ENCODE results near the gene MYH7B. TPM values are rescaled to one million over a fixed set of nuclear protein-coding genes. Genes with fewer than 3 reads are reported as not detected.

Gene MYH7B
- total RNA-seq, 1 experiment from 2014 or later, result 0.07 TPM

DNA sequence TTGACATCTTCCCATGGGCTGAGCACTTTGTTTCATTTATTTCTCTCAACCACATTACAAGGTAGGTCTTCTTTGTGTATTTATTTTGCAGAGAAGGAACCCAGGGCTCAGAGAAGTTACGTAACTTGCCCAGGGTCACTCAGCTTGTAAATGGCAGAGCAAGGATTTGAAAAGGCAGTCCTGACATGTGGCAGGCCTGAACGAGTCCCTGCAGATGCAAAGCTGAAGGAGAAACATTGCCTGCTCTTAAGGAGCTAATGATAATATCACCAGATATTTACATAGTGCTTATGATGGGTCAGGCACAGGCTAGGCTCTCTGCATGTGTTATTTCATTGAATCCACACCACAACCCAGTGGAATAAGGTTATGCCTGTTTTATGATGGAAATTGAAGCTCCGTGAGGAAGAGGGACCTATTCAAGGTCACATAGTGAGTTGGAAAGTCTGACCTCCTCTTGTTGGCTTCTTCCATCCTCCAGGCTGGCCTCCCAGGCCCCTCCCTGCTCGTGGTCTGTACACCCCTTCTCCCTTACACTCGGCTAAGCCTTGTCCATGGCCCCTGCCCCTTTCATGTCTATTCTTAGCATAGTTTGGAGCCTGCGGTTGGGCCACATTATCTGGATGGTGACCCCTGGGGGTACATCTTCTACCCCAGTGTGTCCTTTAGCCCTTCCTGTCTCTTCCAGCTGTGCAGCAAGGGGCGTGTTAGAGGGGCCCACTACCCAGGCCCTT, 12.5 kb downstream of the MYH7B start:
- CTCF ChIA-PET, result interaction anchor here (0.7 kb wide), 2 partner anchors 9 to 12 kb away, joined by 3 read pairs; no protein-coding TSS in a partner anchor
- POLR2A ChIA-PET, result interaction anchor here (1.2 kb wide), 1 partner anchor 41 kb away, joined by 4 read pairs; no protein-coding TSS in a partner anchor
- no peak for TF ChIP-seq CTCF (IDR thresholded peaks at IDR 0.05; ENCODE audit: unreplicated experiment)
- intact Hi-C loops (cut with micrococcal nuclease), result no loop called here
- BruUV-seq (replicated peaks), result no TSS peak
- Mint-ChIP-seq H3K4me3 (ENCODE audit: unreplicated experiment) (no peak overlapping the region), H3K4me1 (ENCODE audit: insufficient read depth, unreplicated experiment) (no peaks in the 10 kb centered on the region), H3K27ac (ENCODE audit: low read depth, unreplicated experiment) (no peak overlapping the region), H3K27me3 (ENCODE audit: insufficient read depth, unreplicated experiment) (peaks cover 6% of the 10 kb centered on the region), H3K9me3 (ENCODE audit: unreplicated experiment) (no peaks in the 10 kb centered on the region), H3K36me3 (ENCODE audit: insufficient read depth, unreplicated experiment) (no peaks in the 10 kb centered on the region)
- no peak for DNase-seq (ENCODE audit: unreplicated experiment)

DNA sequence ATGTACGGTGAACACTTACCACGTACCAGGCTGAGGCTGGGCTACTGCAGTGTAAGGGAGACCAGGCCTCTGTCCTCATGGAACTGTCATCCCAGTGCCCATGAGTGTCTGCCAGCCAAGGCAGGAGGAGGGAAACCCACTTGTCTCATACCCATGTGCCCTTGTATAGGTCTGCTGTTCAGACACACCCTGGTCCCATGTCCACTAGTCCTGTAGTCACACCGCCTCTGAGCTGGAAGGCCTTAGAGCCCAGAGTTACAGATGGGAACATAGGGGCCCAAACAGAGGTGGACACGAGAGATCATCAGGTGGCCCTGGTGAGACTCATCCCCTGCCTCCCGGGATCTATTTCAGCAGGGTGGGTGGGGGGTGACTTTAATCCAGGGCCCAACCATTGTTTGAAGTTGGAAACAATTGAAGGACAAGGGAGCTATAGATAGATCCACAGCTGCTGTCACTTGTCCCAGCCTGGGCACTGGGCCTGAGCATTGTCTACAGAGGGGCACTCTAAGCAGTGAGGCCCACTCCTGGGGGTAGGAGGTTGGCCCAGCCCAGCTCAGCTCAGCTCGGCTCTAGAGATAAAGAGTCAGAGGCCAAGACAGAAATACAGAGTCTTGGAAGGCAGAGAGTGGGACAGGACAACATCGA, 14.6 kb downstream of the MYH7B start:
- Mint-ChIP-seq H3K36me3 (ENCODE audit: insufficient read depth, unreplicated experiment) (no peaks in the 10 kb centered on the region), H3K27ac (ENCODE audit: low read depth, unreplicated experiment) (no peak overlapping the region), H3K27me3 (ENCODE audit: insufficient read depth, unreplicated experiment) (peaks cover 25% of the 10 kb centered on the region), H3K4me3 (ENCODE audit: unreplicated experiment) (no peak overlapping the region), H3K4me1 (ENCODE audit: insufficient read depth, unreplicated experiment) (no peaks in the 10 kb centered on the region), H3K9me3 (ENCODE audit: unreplicated experiment) (no peaks in the 10 kb centered on the region)
- ChIA-PET POLR2A (interaction anchor here (1.3 kb wide), 1 partner anchor 94 kb away, joined by 3 read pairs; the partner anchor contains the start of gene ACSS2), CTCF (interaction anchor here (0.6 to 0.9 kb wide), 3 partner anchors 12 to 135 kb away, joined by 3 read pairs; no protein-coding TSS in a partner anchor)
- no peak for DNase-seq (ENCODE audit: unreplicated experiment)
- TF ChIP-seq CTCF (IDR thresholded peaks at IDR 0.05; ENCODE audit: unreplicated experiment), result no peak
- no TSS peak for BruUV-seq (replicated peaks)
- intact Hi-C loops (cut with micrococcal nuclease), result no loop called here

DNA sequence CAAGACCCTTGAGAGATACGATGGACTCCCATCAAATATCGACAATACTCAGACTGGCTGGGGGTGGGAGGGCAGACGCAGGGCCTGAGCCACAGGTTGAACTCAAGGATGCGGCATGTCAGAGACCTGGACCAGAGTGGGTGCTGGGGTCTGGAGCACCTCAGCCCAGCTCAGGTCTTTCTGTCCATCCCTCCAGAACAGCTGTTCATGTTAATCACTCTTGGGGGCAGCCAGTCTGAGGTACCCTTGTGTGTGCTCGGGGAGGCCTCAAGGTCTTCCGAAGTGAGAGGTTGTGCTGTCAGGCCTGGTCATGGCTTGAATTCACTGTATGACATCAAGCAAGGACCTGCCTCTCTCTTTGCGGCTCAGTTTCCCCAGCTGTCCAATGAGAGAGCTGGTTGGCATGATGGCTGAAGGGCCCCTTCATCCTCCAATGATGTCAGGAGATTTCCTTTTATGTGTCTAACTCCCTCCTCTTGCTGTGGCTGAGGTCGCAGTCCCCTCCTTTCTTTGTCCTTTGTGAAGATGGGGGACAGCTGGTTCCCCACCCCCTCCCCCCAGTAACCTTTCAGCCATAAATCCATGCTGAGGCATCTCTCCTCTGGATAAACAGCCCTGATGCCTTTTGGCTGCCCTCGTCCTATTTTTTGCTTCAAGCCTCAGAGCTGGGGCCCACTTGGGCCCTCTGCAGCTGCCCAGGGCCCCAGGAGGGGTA, 15.3 kb downstream of the MYH7B start:
- no peak for DNase-seq (ENCODE audit: unreplicated experiment)
- POLR2A ChIA-PET, result no interaction called here
- TF ChIP-seq CTCF (IDR thresholded peaks at IDR 0.05; ENCODE audit: unreplicated experiment), result no peak
- H3K4me3 Mint-ChIP-seq (ENCODE audit: unreplicated experiment), result no peak overlapping the region
- H3K9me3 Mint-ChIP-seq (ENCODE audit: unreplicated experiment), result no peaks in the 10 kb centered on the region
- no TSS peak for BruUV-seq (replicated peaks)
- no peaks in the 10 kb centered on the region for H3K4me1 Mint-ChIP-seq (ENCODE audit: insufficient read depth, unreplicated experiment)
- H3K27ac Mint-ChIP-seq (ENCODE audit: low read depth, unreplicated experiment), result no peak overlapping the region
- H3K27me3 Mint-ChIP-seq (ENCODE audit: insufficient read depth, unreplicated experiment), result peaks cover 25% of the 10 kb centered on the region
- no peaks in the 10 kb centered on the region for H3K36me3 Mint-ChIP-seq (ENCODE audit: insufficient read depth, unreplicated experiment)
- intact Hi-C loops (cut with micrococcal nuclease), result no loop called here
- CTCF ChIA-PET, result interaction anchor here (0.6 to 0.9 kb wide), 5 partner anchors 13 to 237 kb away, joined by 3 to 4 read pairs (median 3); partner anchors contain the start of gene GGT7
